Loucy (cell line): ENCODE measurements around the gene KCNQ2.

Source experiments
- H2AFZ ChIP-seq: fragments of 200-600 bp; sonication (generic); 2 replicates; pipeline ENCODE4 v1.6.0; 2016; ENCODE audit warnings: antibody characterized with exemption, mild to moderate bottlenecking, low read length, moderate library complexity
- H3F3A ChIP-seq: fragments of 200-600 bp; 2 replicates; pipeline ENCODE4 v1.6.0; 2016; ENCODE audit warnings: antibody characterized with exemption, low read depth, mild to moderate bottlenecking
- H3K27me3 ChIP-seq: fragments of 200-600 bp; sonication (generic); 2 replicates; pipeline ENCODE4 v1.6.1; 2014; ENCODE audit warnings: low read length, mild to moderate bottlenecking; ENCODE audit not compliant: insufficient read depth, poor library complexity, severe bottlenecking
- H3K36me3 ChIP-seq: fragments of 200-600 bp; sonication (generic); 2 replicates; pipeline ENCODE4 v1.6.1; 2016; ENCODE audit warnings: low read length; ENCODE audit not compliant: insufficient read depth
- H3K4me1 ChIP-seq: fragments of 200-600 bp; sonication (generic); 2 replicates; pipeline ENCODE4 v1.5.1; 2014; ENCODE audit warnings: low read length, mild to moderate bottlenecking; ENCODE audit not compliant: insufficient read depth, poor library complexity, severe bottlenecking
- H3K4me2 ChIP-seq: fragments of 200-600 bp; sonication (generic); 2 replicates; pipeline ENCODE4 v1.6.0; 2014; ENCODE audit warnings: antibody characterized with exemption, low read length, low read depth, mild to moderate bottlenecking; ENCODE audit not compliant: poor library complexity, severe bottlenecking
- H3K4me3 ChIP-seq: fragments of 200-600 bp; sonication (generic); 2 replicates; pipeline ENCODE4 v1.5.1; 2014; ENCODE audit warnings: low read length, mild to moderate bottlenecking, mixed read lengths; ENCODE audit not compliant: poor library complexity, severe bottlenecking
- H3K79me2 ChIP-seq: fragments of 200-600 bp; sonication (generic); 2 replicates; pipeline ENCODE4 v1.6.1; 2014; ENCODE audit warnings: low read length; ENCODE audit not compliant: insufficient read depth
- H3K9ac ChIP-seq: fragments of 200-600 bp; sonication (generic); 2 replicates; pipeline ENCODE4 v1.6.0; 2014; ENCODE audit warnings: mild to moderate bottlenecking, low read depth, low read length, moderate library complexity; ENCODE audit not compliant: poor library complexity, severe bottlenecking
- H3K9me2 ChIP-seq: fragments of 200-600 bp; sonication (generic); replicated peaks from 2 replicates; pipeline ENCODE4 v1.6.1; 2016; ENCODE audit warnings: low read depth, low read length, mixed read lengths
- H3K9me3 ChIP-seq: fragments of 200-600 bp; sonication (generic); 2 replicates; pipeline ENCODE4 v1.6.1; 2014; ENCODE audit warnings: mild to moderate bottlenecking, antibody characterized with exemption, low read length, low read depth; ENCODE audit not compliant: insufficient read depth
- H4K20me1 ChIP-seq: fragments of 200-600 bp; sonication (generic); 2 replicates; pipeline ENCODE4 v1.6.0; 2014; ENCODE audit warnings: antibody characterized with exemption, low read length, mild to moderate bottlenecking; ENCODE audit not compliant: insufficient read depth, poor library complexity, severe bottlenecking
- CTCF ChIP-seq: fragments of 200-600 bp; sonication (generic); conservative IDR thresholded peaks from 2 replicates; pipeline ENCODE4 v1.5.1; 2014; ENCODE audit warnings: mild to moderate bottlenecking, antibody characterized with exemption, low read length
- EZH2phosphoT487 ChIP-seq: fragments of 200-600 bp; IDR thresholded peaks from 2 replicates; pipeline ENCODE4 v1.6.1; 2018; ENCODE audit warnings: antibody characterized with exemption, mild to moderate bottlenecking, moderate library complexity, borderline replicate concordance

Gene KCNQ2

GRCh38 chr20:63369724-63370617 is 102.5 kb downstream of the KCNQ2 start:
- no peak overlapping the region for H2AFZ ChIP-seq
- TF ChIP-seq CTCF = no peak
- TF ChIP-seq EZH2phosphoT487 = no peak

DNA sequence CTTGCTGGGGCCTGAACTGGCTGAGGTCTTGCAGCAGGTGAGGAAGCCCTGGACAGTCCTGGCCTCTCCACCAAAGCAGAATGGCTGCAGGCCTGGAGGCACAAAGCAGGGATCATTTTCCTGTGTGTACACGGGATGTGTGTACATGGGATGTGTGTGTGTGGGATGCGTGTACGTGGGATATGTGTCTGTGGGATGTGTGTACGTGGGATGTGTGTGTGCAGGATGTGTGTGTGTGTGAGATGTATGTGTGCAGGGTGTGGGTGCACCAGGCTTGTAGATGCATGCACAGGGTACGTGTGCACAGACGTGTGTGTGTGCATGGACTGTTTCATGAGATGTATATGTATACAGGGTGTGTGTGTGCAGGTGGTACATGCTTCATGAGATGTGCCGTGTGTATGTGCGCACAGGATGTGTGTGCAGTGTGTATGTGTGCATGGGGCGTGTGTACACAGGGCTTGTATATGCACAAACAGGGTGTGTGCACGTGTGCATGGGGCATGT is 103.4 kb downstream of the KCNQ2 start:
- H3K27me3 ChIP-seq = no peaks in the 10 kb centered on the region
- H3K4me1 ChIP-seq = no peaks in the 10 kb centered on the region
- no peaks in the 10 kb centered on the region for H3K36me3 ChIP-seq

More at GRCh38 chr20:63369724-63370617, 102.5 kb downstream of the KCNQ2 start:
- Histone ChIP-seq H3K4me3 (no peak overlapping the region), H3K4me2 (no peak overlapping the region), H3F3A (no peaks in the 10 kb centered on the region), H3K79me2 (no peaks in the 10 kb centered on the region), H3K9me2 (no peaks in the 10 kb centered on the region), H3K27me3 (no peaks in the 10 kb centered on the region), H3K9ac (no peak overlapping the region), H3K4me1 (no peaks in the 10 kb centered on the region), H4K20me1 (no peaks in the 10 kb centered on the region), H3K9me3 (no peaks in the 10 kb centered on the region), H3K36me3 (no peaks in the 10 kb centered on the region)

DNA sequence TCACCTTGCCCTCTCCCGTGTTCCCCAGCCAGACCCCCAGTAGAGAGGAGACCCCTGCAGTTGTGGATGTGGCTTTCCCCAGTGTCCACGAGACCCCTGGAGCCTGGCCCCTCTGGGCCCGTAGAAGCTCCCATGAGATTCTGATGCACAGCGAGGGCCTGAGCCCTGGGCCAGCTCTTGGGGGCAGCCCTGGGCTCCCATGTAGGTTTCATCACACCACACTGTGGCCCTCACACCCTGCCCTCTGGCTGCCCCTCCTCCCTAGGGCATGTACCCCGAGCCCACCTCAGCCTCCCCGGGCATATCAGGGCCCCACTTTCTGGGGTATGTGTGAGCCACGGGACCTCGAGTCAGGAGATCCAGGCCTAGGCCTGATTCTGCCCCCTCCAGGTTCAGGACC is 104.3 kb downstream of the KCNQ2 start:
- H3K4me2 ChIP-seq = no peak overlapping the region
- H3K36me3 ChIP-seq = no peaks in the 10 kb centered on the region
- no peaks in the 10 kb centered on the region for H3K27me3 ChIP-seq
- H2AFZ ChIP-seq = no peak overlapping the region
- H3K9me3 ChIP-seq = no peaks in the 10 kb centered on the region
- TF ChIP-seq CTCF (no peak), EZH2phosphoT487 (no peak)
- H3K9ac ChIP-seq = no peak overlapping the region
- no peaks in the 10 kb centered on the region for H3K4me1 ChIP-seq
- no peaks in the 10 kb centered on the region for H4K20me1 ChIP-seq
- no peaks in the 10 kb centered on the region for H3K9me2 ChIP-seq
- H3K79me2 ChIP-seq = no peaks in the 10 kb centered on the region
- H3K4me3 ChIP-seq = no peak overlapping the region
- H3F3A ChIP-seq = no peaks in the 10 kb centered on the region

More for the DNA sequence above, 103.4 kb downstream of the KCNQ2 start:
- no peak overlapping the region for H3K4me2 ChIP-seq
- no peak overlapping the region for H2AFZ ChIP-seq
- no peaks in the 10 kb centered on the region for H3K79me2 ChIP-seq
- no peaks in the 10 kb centered on the region for H3K9me3 ChIP-seq
- no peaks in the 10 kb centered on the region for H3K9me2 ChIP-seq
- no peaks in the 10 kb centered on the region for H4K20me1 ChIP-seq
- H3K9ac ChIP-seq = no peak overlapping the region
- H3K4me3 ChIP-seq = no peak overlapping the region
- TF ChIP-seq CTCF (no peak), EZH2phosphoT487 (no peak)
- no peaks in the 10 kb centered on the region for H3F3A ChIP-seq
